Measurements from ENCODE around the gene FLRT1.

DNA sequence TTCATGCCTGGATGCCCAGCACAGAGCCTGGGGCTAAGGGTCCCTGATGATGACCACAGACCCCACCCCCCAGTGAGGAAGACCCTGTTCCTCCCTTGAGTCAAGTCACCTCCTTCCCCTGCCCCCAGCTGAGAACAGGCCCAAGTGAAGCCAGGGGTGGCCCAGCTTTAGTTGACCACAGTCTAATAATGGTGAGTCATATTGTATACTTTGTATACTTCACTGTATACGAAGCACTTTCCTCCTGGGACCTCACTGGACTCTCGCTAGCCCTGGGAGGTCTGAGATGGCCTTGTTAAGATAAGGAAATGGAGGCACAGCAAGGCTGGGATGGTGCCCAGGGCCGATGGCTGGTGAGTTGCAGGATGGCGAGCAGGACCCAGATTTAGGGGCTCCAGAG is 3.7 kb upstream of the FLRT1 start:
- TF ChIP-seq CTCF (IDR thresholded peaks at IDR 0.05; ENCODE audit: low read depth, low read length, missing input control) (no peak), RAD21 (IDR thresholded peaks at IDR 0.05) (no peak), GABPA (IDR thresholded peaks at IDR 0.05 in 1 of 2, conservative IDR thresholded peaks at IDR 0.05 in 1 of 2) (no peak)
- TF ChIP-seq, protein P1, sequence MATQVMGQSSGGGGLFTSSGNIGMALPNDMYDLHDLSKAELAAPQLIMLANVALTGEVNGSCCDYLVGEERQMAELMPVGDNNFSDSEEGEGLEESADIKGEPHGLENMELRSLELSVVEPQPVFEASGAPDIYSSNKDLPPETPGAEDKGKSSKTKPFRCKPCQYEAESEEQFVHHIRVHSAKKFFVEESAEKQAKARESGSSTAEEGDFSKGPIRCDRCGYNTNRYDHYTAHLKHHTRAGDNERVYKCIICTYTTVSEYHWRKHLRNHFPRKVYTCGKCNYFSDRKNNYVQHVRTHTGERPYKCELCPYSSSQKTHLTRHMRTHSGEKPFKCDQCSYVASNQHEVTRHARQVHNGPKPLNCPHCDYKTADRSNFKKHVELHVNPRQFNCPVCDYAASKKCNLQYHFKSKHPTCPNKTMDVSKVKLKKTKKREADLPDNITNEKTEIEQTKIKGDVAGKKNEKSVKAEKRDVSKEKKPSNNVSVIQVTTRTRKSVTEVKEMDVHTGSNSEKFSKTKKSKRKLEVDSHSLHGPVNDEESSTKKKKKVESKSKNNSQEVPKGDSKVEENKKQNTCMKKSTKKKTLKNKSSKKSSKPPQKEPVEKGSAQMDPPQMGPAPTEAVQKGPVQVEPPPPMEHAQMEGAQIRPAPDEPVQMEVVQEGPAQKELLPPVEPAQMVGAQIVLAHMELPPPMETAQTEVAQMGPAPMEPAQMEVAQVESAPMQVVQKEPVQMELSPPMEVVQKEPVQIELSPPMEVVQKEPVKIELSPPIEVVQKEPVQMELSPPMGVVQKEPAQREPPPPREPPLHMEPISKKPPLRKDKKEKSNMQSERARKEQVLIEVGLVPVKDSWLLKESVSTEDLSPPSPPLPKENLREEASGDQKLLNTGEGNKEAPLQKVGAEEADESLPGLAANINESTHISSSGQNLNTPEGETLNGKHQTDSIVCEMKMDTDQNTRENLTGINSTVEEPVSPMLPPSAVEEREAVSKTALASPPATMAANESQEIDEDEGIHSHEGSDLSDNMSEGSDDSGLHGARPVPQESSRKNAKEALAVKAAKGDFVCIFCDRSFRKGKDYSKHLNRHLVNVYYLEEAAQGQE (IDR thresholded peaks at IDR 0.05): no peak
